Fibroblast of mammary gland (primary cell): ENCODE results near the gene GBP7.

Experiments used
- DNase-seq: peaks from one replicate; pipeline ENCODE4 v3.0.0-alpha.2; 2010; ENCODE audit warnings: low read depth
- H3K4me3 ChIP-seq: 2 replicates; pipeline ENCODE4 v1.5.1; 2011; ENCODE audit warnings: low read depth, mild to moderate bottlenecking, low read length, moderate library complexity; ENCODE audit not compliant: control insufficient read depth
- TF ChIP-seq, protein P1 (sequence below): conservative IDR thresholded peaks from 2 replicates; pipeline ENCODE4 v1.5.1; 2011; ENCODE audit warnings: low read depth, low read length, inconsistent platforms; ENCODE audit not compliant: control insufficient read depth, insufficient read depth

GBP7 gene

DNA sequence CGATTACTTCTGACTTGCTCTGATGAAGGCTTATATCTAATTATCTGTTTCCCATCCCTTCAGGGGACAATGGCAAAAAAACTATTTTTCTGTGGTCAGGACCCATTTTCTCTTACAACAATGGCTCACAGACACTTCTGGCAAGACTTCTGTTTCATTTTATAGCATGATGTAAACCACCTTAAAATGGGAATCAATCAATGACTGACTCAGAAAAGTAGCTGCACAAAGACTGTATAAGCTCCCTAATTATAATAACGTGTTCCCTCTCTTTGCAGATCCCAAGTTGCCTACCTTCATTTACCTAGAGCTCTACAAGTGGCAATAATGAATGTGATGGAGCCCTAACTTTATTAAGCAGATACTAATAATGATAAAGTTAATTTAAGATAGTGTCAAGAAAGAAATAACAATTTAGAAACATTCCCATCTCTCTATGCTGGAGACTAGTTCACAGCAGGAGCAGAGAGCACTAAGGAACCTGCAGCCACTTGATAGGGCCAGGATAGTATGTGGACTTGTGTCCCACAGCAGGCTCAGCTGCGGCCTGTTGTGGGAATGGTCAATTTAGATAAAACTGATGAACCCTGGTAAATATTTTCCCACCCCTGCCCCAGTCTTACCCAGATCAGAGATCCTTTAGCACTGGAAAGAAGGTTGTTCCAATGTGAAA lies 50.4 kb downstream of the GBP7 start:
- TF ChIP-seq, protein P1, sequence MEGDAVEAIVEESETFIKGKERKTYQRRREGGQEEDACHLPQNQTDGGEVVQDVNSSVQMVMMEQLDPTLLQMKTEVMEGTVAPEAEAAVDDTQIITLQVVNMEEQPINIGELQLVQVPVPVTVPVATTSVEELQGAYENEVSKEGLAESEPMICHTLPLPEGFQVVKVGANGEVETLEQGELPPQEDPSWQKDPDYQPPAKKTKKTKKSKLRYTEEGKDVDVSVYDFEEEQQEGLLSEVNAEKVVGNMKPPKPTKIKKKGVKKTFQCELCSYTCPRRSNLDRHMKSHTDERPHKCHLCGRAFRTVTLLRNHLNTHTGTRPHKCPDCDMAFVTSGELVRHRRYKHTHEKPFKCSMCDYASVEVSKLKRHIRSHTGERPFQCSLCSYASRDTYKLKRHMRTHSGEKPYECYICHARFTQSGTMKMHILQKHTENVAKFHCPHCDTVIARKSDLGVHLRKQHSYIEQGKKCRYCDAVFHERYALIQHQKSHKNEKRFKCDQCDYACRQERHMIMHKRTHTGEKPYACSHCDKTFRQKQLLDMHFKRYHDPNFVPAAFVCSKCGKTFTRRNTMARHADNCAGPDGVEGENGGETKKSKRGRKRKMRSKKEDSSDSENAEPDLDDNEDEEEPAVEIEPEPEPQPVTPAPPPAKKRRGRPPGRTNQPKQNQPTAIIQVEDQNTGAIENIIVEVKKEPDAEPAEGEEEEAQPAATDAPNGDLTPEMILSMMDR = no peak
- no peak for DNase-seq

DNA sequence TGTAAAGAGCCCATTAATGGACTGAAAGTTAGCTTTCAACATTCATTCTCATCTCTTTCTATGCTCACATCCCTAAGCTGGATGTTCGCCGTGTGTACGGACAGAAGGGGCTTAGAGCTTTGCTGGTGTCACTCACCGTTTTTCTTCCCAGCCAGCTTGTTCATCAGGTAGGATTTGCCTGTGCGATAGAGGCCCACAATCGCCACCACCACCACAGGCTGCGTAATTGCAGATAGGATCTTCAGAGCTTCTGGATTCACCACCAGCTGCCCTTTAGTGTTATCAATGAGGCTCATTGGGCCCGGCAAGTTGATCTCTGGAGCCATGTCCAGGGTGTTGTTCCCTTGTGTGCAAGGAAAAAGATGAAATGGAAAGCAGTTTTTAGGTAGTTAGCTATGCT lies 54.2 kb downstream of the GBP7 start:
- DNase-seq = no peak
- H3K4me3 ChIP-seq = no peak overlapping the region
- TF ChIP-seq, protein P1 = no peak

More for the DNA sequence above, 50.4 kb downstream of the GBP7 start:
- peak overlapping the region; percentile 41 for H3K4me3 ChIP-seq

DNA sequence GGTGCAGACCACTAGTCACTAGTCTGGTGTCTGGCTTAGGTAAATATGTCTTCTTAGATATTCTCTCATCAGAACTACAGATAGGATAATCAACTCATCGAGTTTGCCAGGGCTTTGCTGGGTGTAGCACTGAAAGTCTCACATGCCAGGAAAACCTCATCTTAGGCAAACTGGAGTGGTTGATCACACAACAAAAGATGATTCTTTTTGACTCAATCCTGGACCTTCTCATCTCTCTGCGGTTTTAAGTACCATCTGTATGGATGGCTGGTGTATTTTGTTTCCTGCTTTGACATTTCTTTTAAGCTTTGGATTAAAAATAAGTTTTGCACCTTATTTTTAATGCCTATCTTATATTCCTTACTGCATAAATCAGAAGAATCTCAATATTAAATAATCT lies 61.1 kb downstream of the GBP7 start:
- TF ChIP-seq, protein P1 = no peak
- DNase-seq = no peak
- H3K4me3 ChIP-seq = no peak overlapping the region

DNA sequence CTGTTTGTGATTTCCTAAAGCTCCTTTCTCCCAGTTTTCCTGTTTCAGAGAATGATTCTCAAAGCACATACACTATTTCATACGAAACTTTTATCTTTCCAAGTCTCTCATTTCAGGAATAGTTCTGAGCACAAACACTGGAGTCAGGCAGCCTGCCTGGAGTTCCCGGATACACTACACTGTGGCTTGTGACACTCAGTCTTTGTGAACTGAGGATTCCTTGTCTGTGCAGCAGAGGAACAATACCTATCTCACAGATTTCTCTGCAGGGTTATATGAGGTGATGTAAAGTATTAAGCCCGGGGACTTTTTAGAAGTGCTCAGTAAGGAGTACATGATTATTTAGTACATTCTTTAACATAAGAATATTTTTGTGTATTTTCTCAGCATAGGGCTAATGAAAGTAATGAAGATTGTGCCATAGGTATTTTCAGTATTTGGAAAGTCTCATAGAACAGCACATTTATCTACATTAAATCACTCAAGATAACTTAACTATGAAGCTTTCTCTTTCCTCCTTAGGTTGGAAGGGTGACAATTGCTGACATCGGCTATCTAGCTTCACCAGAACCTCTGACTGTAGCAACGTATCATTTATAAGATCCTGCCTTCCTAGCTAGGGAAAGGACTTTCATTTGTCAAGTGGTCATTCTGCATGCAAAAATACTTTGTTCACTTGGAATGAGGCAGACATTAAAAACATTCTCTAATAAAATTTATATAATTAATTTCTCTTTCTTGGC lies 62.8 kb downstream of the GBP7 start:
- H3K4me3 ChIP-seq = no peak overlapping the region
- TF ChIP-seq, protein P1 = no peak
- no peak for DNase-seq

DNA sequence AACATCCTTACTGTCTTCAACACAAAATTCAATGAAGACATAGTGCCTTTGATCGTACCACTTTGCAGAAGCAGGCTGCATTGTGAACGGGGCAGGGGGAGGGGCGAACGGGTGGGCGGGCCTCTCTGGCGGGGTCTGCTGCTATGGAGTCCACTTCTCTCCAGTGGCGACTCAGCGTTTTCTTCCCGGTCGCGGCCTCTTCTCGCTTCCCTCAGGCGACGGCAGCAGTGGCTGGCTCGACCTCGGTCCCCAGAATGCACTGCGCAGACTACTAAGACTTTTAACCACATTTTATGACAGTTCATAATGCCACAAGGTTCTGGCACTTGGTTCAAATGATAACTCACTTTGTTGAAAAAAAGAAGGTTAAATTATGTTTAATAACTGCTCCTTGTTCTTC lies 71.1 kb downstream of the GBP7 start:
- H3K4me3 ChIP-seq = no peak overlapping the region
- DNase-seq = no peak
- TF ChIP-seq, protein P1 = no peak

DNA sequence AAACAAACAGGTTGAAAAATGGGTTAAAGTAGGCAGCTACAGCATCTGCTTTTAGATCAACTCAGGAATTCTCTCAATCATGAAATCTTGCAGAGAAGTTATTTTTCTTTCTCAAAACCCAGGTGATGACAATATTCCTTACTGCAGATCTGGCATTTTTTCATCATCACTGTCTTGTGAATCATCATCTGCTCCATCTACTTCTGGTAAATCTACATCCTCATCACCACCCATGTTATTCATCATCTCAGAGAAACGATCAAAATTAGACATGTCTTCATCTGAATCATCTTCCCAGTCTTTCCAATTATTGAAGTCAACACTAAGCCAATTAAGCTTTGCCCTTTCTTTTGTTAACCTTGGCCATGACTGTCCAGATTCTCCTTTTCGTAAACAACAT lies 71.7 kb downstream of the GBP7 start:
- no peak overlapping the region for H3K4me3 ChIP-seq
- peak; percentile 30 for DNase-seq
- TF ChIP-seq, protein P1 = no peak
